LNCaP clone FGC (cell line): Measurements from ENCODE around the gene IFNL4.

Experiments
- DNase-seq: peaks from one replicate; pipeline ENCODE4 v3.0.0-alpha.2; 2011; ENCODE audit warnings: low read depth
- H3K4me3 ChIP-seq: 2 replicates; pipeline ENCODE4 v1.5.1; 2011; ENCODE audit warnings: mild to moderate bottlenecking, low read depth, low read length, control low read depth
- TF ChIP-seq, protein P1 (sequence below): IDR thresholded peaks from 2 replicates; pipeline ENCODE4 v1.5.1; 2012; ENCODE audit warnings: mild to moderate bottlenecking; ENCODE audit not compliant: control insufficient read depth, insufficient read depth; ENCODE audit errors: extremely low read depth

IFNL4 gene

DNA sequence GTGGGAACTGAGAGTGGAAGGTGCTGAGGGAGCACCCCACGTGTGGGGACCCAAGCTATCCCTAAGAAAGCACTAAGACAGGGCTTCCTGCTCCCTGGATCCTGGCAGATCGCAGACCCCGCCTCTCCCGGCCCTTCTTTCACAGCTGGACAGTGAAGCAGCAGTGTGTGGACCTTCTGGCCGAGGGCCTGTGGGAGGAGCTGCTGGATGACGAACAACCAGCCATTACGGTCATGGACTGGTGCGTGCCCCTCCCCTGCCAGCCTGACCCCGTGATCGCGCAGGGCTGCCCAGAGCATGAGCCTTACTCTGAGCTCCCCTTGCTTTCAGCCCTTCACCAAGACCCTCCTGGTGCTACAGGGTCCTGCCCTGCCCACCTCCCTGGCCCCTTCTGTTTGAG, 49.6 kb downstream of the IFNL4 start:
- TF ChIP-seq, protein P1, sequence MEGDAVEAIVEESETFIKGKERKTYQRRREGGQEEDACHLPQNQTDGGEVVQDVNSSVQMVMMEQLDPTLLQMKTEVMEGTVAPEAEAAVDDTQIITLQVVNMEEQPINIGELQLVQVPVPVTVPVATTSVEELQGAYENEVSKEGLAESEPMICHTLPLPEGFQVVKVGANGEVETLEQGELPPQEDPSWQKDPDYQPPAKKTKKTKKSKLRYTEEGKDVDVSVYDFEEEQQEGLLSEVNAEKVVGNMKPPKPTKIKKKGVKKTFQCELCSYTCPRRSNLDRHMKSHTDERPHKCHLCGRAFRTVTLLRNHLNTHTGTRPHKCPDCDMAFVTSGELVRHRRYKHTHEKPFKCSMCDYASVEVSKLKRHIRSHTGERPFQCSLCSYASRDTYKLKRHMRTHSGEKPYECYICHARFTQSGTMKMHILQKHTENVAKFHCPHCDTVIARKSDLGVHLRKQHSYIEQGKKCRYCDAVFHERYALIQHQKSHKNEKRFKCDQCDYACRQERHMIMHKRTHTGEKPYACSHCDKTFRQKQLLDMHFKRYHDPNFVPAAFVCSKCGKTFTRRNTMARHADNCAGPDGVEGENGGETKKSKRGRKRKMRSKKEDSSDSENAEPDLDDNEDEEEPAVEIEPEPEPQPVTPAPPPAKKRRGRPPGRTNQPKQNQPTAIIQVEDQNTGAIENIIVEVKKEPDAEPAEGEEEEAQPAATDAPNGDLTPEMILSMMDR: no peak
- no peak overlapping the region for H3K4me3 ChIP-seq
- DNase-seq: no peak

DNA sequence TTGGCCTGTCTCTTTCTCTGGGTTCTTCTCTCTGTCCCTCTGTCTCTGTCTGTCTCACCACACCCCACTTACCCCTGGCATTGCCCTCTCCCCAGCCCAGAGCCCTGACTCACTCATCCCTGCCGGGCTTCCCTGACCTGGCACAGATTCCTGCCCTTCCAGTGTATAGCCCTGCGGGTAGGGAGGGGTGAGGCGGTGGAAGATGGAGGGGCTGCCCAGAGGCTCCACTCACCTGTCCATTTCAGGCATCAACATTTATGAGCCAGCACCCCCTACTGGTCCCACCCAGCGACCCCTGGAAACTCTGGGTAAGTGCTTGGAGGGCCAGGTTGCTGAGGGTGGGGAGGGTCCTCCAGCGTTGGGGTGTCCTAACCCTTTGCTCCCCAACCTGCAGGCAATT, 50.8 kb downstream of the IFNL4 start:
- TF ChIP-seq, protein P1: no peak
- no peak overlapping the region for H3K4me3 ChIP-seq
- no peak for DNase-seq

GRCh38 chr19:39196860-39197562, 51.6 kb downstream of the IFNL4 start, which contains the start of gene NCCRP1:
Gene NCCRP1, plus strand, starts transcription at chr19:39196964. Its CDS starts 19 bp downstream, at chr19:39196983.
- H3K4me3 ChIP-seq: no peak within 1 kb of the TSS
- DNase-seq: no peak

GRCh38 chr19:39196320-39196719, 52.3 kb downstream of the IFNL4 start:
- TF ChIP-seq, protein P1: no peak
- H3K4me3 ChIP-seq: no peak overlapping the region
- DNase-seq: no peak

More at GRCh38 chr19:39196860-39197562, 51.6 kb downstream of the IFNL4 start, which contains the start of gene NCCRP1:
- TF ChIP-seq, protein P1: no peak
